GM06990 (cell line): Measurements from ENCODE around the gene GAA.

Experiments
- DNase-seq: peaks from one replicate; pipeline ENCODE4 v3.0.0-alpha.2; 2011; ENCODE audit not compliant: insufficient read length; ENCODE audit errors: extremely low read depth
- H3K27me3 ChIP-seq: replicated peaks from 2 replicates; pipeline ENCODE4 v1.6.0; 2011; ENCODE audit warnings: low read length; ENCODE audit not compliant: control insufficient read depth, insufficient read depth
- H3K36me3 ChIP-seq: 2 replicates; pipeline ENCODE4 v1.5.1; 2011; ENCODE audit warnings: low read length; ENCODE audit not compliant: control insufficient read depth, insufficient read depth
- H3K4me3 ChIP-seq: replicated peaks from 2 replicates; pipeline ENCODE4 v1.5.1; 2011; ENCODE audit warnings: low read depth, mild to moderate bottlenecking, control low read depth, low read length
- TF ChIP-seq, protein P1 (sequence below): IDR thresholded peaks from 2 replicates; pipeline ENCODE4 v1.5.1; 2011; ENCODE audit warnings: low read length, control low read depth, mild to moderate bottlenecking, inconsistent platforms; ENCODE audit not compliant: insufficient read depth, poor library complexity, severe bottlenecking

The GAA gene

DNA sequence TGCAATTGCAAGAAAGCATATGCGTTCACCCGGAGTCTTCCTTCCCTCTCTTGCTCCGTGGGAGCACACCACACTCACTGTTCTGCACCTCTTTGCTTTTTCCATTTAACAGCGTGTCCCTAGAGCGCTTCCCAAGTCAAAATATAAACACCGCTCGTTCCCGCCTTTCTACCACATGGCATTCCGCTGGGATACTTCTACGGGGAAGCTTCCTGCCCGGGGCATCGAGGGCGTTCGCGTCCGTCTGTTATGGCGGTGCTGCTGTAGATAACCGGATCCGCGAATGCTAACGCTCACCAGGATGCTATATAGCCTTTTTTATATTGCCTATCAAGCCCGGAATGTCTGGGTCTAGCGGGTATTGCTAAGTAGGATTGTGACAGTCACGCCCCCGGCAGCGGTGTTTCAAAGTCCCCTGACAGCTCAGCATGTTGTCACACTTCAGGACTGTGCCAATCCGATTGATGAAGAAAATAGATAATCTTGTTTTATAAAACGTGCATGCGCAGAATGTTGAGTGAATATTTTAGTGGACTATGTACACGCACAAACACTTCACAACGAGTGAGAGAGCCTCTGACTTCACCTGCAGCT, 33.9 kb upstream of the GAA start:
- H3K27me3 ChIP-seq = no peaks in the 10 kb centered on the region; the same call in none of the 2 replicates
- TF ChIP-seq, protein P1, sequence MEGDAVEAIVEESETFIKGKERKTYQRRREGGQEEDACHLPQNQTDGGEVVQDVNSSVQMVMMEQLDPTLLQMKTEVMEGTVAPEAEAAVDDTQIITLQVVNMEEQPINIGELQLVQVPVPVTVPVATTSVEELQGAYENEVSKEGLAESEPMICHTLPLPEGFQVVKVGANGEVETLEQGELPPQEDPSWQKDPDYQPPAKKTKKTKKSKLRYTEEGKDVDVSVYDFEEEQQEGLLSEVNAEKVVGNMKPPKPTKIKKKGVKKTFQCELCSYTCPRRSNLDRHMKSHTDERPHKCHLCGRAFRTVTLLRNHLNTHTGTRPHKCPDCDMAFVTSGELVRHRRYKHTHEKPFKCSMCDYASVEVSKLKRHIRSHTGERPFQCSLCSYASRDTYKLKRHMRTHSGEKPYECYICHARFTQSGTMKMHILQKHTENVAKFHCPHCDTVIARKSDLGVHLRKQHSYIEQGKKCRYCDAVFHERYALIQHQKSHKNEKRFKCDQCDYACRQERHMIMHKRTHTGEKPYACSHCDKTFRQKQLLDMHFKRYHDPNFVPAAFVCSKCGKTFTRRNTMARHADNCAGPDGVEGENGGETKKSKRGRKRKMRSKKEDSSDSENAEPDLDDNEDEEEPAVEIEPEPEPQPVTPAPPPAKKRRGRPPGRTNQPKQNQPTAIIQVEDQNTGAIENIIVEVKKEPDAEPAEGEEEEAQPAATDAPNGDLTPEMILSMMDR = no peak
- DNase-seq = no peak

GRCh38 chr17:80068301-80069222, 32.8 kb upstream of the GAA start:
- Histone ChIP-seq H3K4me3 (no peak overlapping the region), H3K36me3 (no peaks in the 10 kb centered on the region), H3K27me3 (no peaks in the 10 kb centered on the region; the same call in none of the 2 replicates)
- TF ChIP-seq, protein P1 = no peak
- no peak for DNase-seq

More for the DNA sequence above, 33.9 kb upstream of the GAA start:
- no peaks in the 10 kb centered on the region for H3K36me3 ChIP-seq
- H3K4me3 ChIP-seq = no peak overlapping the region

GRCh38 chr17:80070375-80071115, 30.8 kb upstream of the GAA start:
- TF ChIP-seq, protein P1 = no peak
- DNase-seq = no peak
- H3K36me3 ChIP-seq = no peaks in the 10 kb centered on the region
- H3K27me3 ChIP-seq = no peaks in the 10 kb centered on the region; the same call in none of the 2 replicates
- H3K4me3 ChIP-seq = no peak overlapping the region

DNA sequence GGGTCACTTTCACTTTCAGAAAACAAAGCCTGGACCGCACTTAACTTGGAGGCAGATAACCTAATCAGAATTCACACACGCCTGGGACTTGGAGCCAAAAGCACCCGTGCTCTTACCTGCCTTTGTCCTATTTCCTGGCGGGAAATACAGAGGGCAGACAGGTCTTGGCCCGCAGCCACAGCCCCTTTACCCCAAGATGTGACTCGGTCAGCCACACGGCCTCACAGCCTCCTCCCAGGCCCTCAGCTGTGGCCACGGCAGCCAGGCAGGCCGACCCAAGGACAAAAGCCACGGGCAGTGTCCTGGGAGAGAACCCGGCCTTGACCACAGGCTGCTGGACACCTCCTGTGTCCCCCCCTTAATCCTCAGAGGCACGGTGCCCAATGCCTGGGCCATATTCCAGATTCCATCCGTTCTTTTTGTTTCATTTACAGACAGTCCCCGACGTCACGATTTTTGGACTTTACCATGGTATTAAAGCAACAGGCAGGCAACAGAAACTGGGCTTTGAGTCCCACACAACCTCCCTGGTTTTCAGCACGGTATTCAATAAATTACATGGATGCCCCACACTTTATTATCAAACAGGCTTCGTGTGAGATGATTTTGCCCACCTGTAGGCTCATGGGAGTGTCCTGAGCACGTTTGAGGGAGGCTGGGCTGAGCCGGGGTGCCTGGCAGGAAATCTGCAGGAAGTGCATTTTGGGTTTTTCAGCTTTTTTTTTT, 30.1 kb upstream of the GAA start:
- DNase-seq = no peak
- Histone ChIP-seq H3K27me3 (no peaks in the 10 kb centered on the region; the same call in none of the 2 replicates), H3K4me3 (no peak overlapping the region), H3K36me3 (no peaks in the 10 kb centered on the region)
- TF ChIP-seq, protein P1 = no peak

- no peaks in the 10 kb centered on the region; the same call in none of the 2 replicates for H3K27me3 ChIP-seq
- TF ChIP-seq, protein P1 = no peak
- DNase-seq = no peak
Measured at GRCh38 chr17:80072410-80072809, 29.0 kb upstream of the GAA start.

More at GRCh38 chr17:80072410-80072809, 29.0 kb upstream of the GAA start:
- no peaks in the 10 kb centered on the region for H3K36me3 ChIP-seq
- no peak overlapping the region for H3K4me3 ChIP-seq
